H1 (cell line): Measurements from ENCODE around the gene TARBP2. TPM values are rescaled to one million over a fixed set of nuclear protein-coding genes. Genes with fewer than 3 reads are reported as not detected.

Source experiments
- ASH2L ChIP-seq: fragments of 200-600, 300-600 bp; sonication (generic); IDR thresholded peaks from one replicate; pipeline ENCODE4 v1.7.1; 2017; ENCODE audit warnings: low read length
- ATF2 ChIP-seq: IDR thresholded peaks from 2 replicates; pipeline ENCODE4 v1.6.1; 2012; ENCODE audit warnings: low read length, inconsistent platforms
- BCL11A ChIP-seq, 2 experiments: IDR thresholded peaks; one replicate each; pipeline ENCODE4 v1.6.1; 2011; ENCODE audit warnings: low read depth in 2 of 2, low read length in 2 of 2, mild to moderate bottlenecking in 2 of 2
- BRCA1 ChIP-seq: IDR thresholded peaks from 2 replicates; pipeline ENCODE4 v1.6.1; 2012; ENCODE audit warnings: low read depth, low read length, improper control_type of control experiment
- CBX5 ChIP-seq: fragments of 300-800, 300-1000 bp; sonication (generic); IDR thresholded peaks from 2 replicates; pipeline ENCODE4 v1.7.1; 2016; ENCODE audit warnings: antibody characterized with exemption, low read length, low read depth
- CTBP2 ChIP-seq: IDR thresholded peaks from 2 replicates; pipeline ENCODE4 v1.7.0; 2011; ENCODE audit warnings: borderline replicate concordance, mild to moderate bottlenecking, moderate library complexity, mixed read lengths, low read length; ENCODE audit not compliant: insufficient read depth, insufficient read length
- CTCF ChIP-seq, 3 experiments: IDR thresholded peaks; 1 replicate in 2 of 3; 2 replicates in 1 of 3; pipeline versions ENCODE4 v1.5.1 to v1.6.1; 2011; ENCODE audit warnings: low read length in 3 of 3, mild to moderate bottlenecking in 3 of 3, inconsistent platforms in 2 of 3, low read depth in 1 of 3, moderate library complexity in 1 of 3; ENCODE audit not compliant: insufficient read depth in 1 of 3; ENCODE audit errors: control extremely low read depth in 1 of 3
- EP300 ChIP-seq, 2 experiments: IDR thresholded peaks; 1 replicate in 1 of 2; 2 replicates in 1 of 2; pipeline ENCODE4 v1.6.1; 2011 to 2012; ENCODE audit warnings: low read depth in 2 of 2, low read length in 2 of 2, mild to moderate bottlenecking in 2 of 2, borderline replicate concordance in 1 of 2, inconsistent platforms in 1 of 2, moderate library complexity in 1 of 2
- FOSL1 ChIP-seq: IDR thresholded peaks from 2 replicates; pipeline ENCODE4 v1.6.1; 2011; ENCODE audit warnings: mild to moderate bottlenecking, low read depth, low read length, moderate library complexity; ENCODE audit not compliant: insufficient read depth
- GABPA ChIP-seq: IDR thresholded peaks from 2 replicates; pipeline ENCODE4 v1.6.1; 2011; ENCODE audit warnings: mild to moderate bottlenecking, low read length, moderate library complexity, borderline replicate concordance; ENCODE audit not compliant: insufficient read depth
- HDAC2 ChIP-seq, 2 experiments: fragments of 300-600 bp in 1 of 2; sonication (generic) in 1 of 2; IDR thresholded peaks; 2 replicates each; pipeline ENCODE4 v1.6.1; 2011 to 2012; ENCODE audit warnings: low read depth in 2 of 2, low read length in 2 of 2, mild to moderate bottlenecking in 2 of 2, moderate library complexity in 2 of 2, borderline replicate concordance in 1 of 2, inconsistent platforms in 1 of 2
- JUN ChIP-seq: IDR thresholded peaks from 2 replicates; pipeline ENCODE4 v1.6.1; 2011; ENCODE audit warnings: low read depth, mild to moderate bottlenecking, improper control_type of control experiment, low read length
- KDM5A ChIP-seq: fragments of 200-600 bp; IDR thresholded peaks from 2 replicates; pipeline ENCODE4 v1.7.1; 2012; ENCODE audit warnings: mild to moderate bottlenecking, low read length, inconsistent platforms, mixed read lengths
- NRF1 ChIP-seq: IDR thresholded peaks from 2 replicates; pipeline ENCODE4 v1.6.1; 2011; ENCODE audit warnings: mild to moderate bottlenecking, low read depth, low read length, improper control_type of control experiment
- POU5F1 ChIP-seq: IDR thresholded peaks from 2 replicates; pipeline ENCODE4 v1.6.1; 2011; ENCODE audit warnings: low read depth, mild to moderate bottlenecking, low read length, moderate library complexity
- RXRA ChIP-seq: IDR thresholded peaks from 2 replicates; pipeline ENCODE4 v1.6.1; 2011; ENCODE audit warnings: low read depth, mild to moderate bottlenecking, low read length, moderate library complexity; ENCODE audit not compliant: insufficient read depth
- SIRT6 ChIP-seq: IDR thresholded peaks from one replicate; pipeline ENCODE4 v1.7.1; 2012; ENCODE audit warnings: low read length, inconsistent platforms
- TAF7 ChIP-seq: optimal IDR thresholded peaks from 2 replicates; pipeline ENCODE3; 2011; ENCODE audit warnings: low read depth, mild to moderate bottlenecking, inconsistent platforms, low read length, moderate library complexity, borderline replicate concordance
- YY1 ChIP-seq: IDR thresholded peaks from 2 replicates; pipeline ENCODE4 v1.6.1; 2011; ENCODE audit warnings: low read depth, mild to moderate bottlenecking, low read length
- polyA plus RNA-seq, 7 experiments: library from polyadenylated mRNA; depleted of rRNA in 3 of 7; stranded (reverse) in 5 of 7; unstranded in 2 of 7; fragments of >200 nt in 5 of 7; fragments of 200-250 nt in 2 of 7; gene quantifications; 1 replicate in 5 of 7; 2 replicates in 1 of 7; 4 replicates in 1 of 7; pipeline versions ENCODE4 v1.2.1 to v1.2.3, GENCODE V29; 2011 to 2013; ENCODE audit warnings: missing spikeins in 2 of 7, mixed read lengths in 2 of 7
- total RNA-seq: library from RNA; stranded (reverse); fragmentation: NEBNext Ultra II Directional; extraction: Animal tissue kit (Norgen Biotek cat#: 25700); gene quantifications from 2 replicates; pipeline ENCODE4 v1.2.1, GENCODE V29; 2021

Gene TARBP2
- total and polyA plus RNA-seq, 2 of the 8 experiments (the other 6 are each of a cell fraction or from before 2014, with no cell fraction given): 69.9 to 122 TPM

GRCh38 chr12:53492830-53493609 is 8.1 kb upstream of the TARBP2 start (continued):
- TF ChIP-seq ATF2 (no peak), EP300 (IDR thresholded peaks at IDR 0.05; ENCODE audit: borderline replicate concordance in 1 of 2, low read depth in 2 of 2, low read length in 2 of 2) (no peak; a peak in 1 of 3 replicates), HDAC2 (IDR thresholded peaks at IDR 0.05; ENCODE audit: borderline replicate concordance in 1 of 2, low read depth in 2 of 2, low read length in 2 of 2) (peak; percentile 36 to 42; a peak in 2 of 4 replicates), SIRT6 (no peak), POU5F1 (no peak), TAF7 (no peak), CTBP2 (no peak), ASH2L (no peak), YY1 (peak; percentile 17; the same call in 1 of the 2 replicates), BCL11A (IDR thresholded peaks at IDR 0.05; ENCODE audit: low read depth in 2 of 2, low read length in 2 of 2) (no peak), KDM5A (no peak), GABPA (no peak), JUN (no peak), CBX5 (no peak), NRF1 (no peak), CTCF (IDR thresholded peaks at IDR 0.05; ENCODE audit: control extremely low read depth in 1 of 3, insufficient read depth in 1 of 3, low read depth in 1 of 3, low read length in 3 of 3) (no peak), BRCA1 (no peak), FOSL1 (no peak), RXRA (no peak)
